HG03571 (cell line): Measurements from ENCODE around the gene RAPGEF2.
"Not testable (repeated sequence)": the region's sequence is repeated elsewhere in the genome, so short reads cannot be mapped to it uniquely, and the experiment has no call there.

ENCODE experiments used
- ATAC-seq: cut with Tn5 transposase; IDR thresholded peaks from one replicate; pipeline ENCODE4 v1.9.1; 2021; ENCODE audit not compliant: unreplicated experiment

RAPGEF2 gene

GRCh38 chr4:159102622-159103383 is at the start of gene RAPGEF2:
Gene RAPGEF2, plus strand, starts transcription at chr4:159103079. Its CDS starts 1,084 bp downstream, at chr4:159104163.
- ATAC-seq, result peak; percentile 77

- ATAC-seq, result no peak
These were observed 47.0 kb upstream of the RAPGEF2 start for GRCh38 chr4:159055833-159056232.

- ATAC-seq, result no peak
These were observed 42.7 kb upstream of the RAPGEF2 start for GRCh38 chr4:159060161-159060560.

- ATAC-seq, result no peak
These were observed 40.5 kb upstream of the RAPGEF2 start for GRCh38 chr4:159062381-159062780.

GRCh38 chr4:159065513-159066240 is 37.2 kb upstream of the RAPGEF2 start:
- ATAC-seq, result no peak

- ATAC-seq, result not testable (repeated sequence)
These were observed 34.7 kb upstream of the RAPGEF2 start for GRCh38 chr4:159068139-159068538.

- ATAC-seq, result no peak
These were observed 33.0 kb upstream of the RAPGEF2 start for GRCh38 chr4:159069922-159070321.

- no peak for ATAC-seq
These were observed 32.1 kb upstream of the RAPGEF2 start for GRCh38 chr4:159070742-159071141.

GRCh38 chr4:159071178-159071968 is 31.5 kb upstream of the RAPGEF2 start:
- ATAC-seq, result no peak

- no peak for ATAC-seq
These were observed 30.7 kb upstream of the RAPGEF2 start for GRCh38 chr4:159071969-159072765.

GRCh38 chr4:159075531-159075932 is 27.3 kb upstream of the RAPGEF2 start:
- no peak for ATAC-seq

- not testable (repeated sequence) for ATAC-seq
These were observed 25.9 kb upstream of the RAPGEF2 start for GRCh38 chr4:159077018-159077417.

- ATAC-seq, result peak; percentile 97
These were observed 25.0 kb upstream of the RAPGEF2 start for GRCh38 chr4:159077702-159078495.

- no peak for ATAC-seq
These were observed 23.8 kb upstream of the RAPGEF2 start for GRCh38 chr4:159079074-159079473.

GRCh38 chr4:159086606-159087005 is 16.3 kb upstream of the RAPGEF2 start:
- no peak for ATAC-seq

- ATAC-seq, result no peak
These were observed 12.6 kb upstream of the RAPGEF2 start for GRCh38 chr4:159090255-159090654.

- not testable (repeated sequence) for ATAC-seq
These were observed 8.7 kb upstream of the RAPGEF2 start for GRCh38 chr4:159094156-159094555.

GRCh38 chr4:159096434-159096833 is 6.4 kb upstream of the RAPGEF2 start:
- ATAC-seq, result no peak

GRCh38 chr4:159097144-159097543 is 5.7 kb upstream of the RAPGEF2 start:
- no peak for ATAC-seq

- no peak for ATAC-seq
These were observed 5.1 kb upstream of the RAPGEF2 start for GRCh38 chr4:159097785-159098184.
